PC-9 (cell line): ENCODE results near the gene GATAD1. TPM values are rescaled to one million over a fixed set of nuclear protein-coding genes. Genes with fewer than 3 reads are reported as not detected.

Source experiments
- BruUV-seq: library from RNA; stranded (reverse); fragments of 400-500 nt; replicated peaks from 2 replicates; lab custom pipeline; 2021; lab: Mats Ljungman, UMichigan
- CTCF ChIA-PET: fragments of 300-600 bp; sonication (Branson Sonifier 250); formaldehyde crosslinking; loops from one replicate; lab custom pipeline; 2022; ENCODE audit warnings: antibody characterized with exemption; lab: Charles Lee
- POLR2A ChIA-PET: fragments of 300-600 bp; sonication (Branson Sonifier 250); formaldehyde crosslinking; loops from one replicate; lab custom pipeline; 2022; ENCODE audit warnings: antibody characterized with exemption; ENCODE audit not compliant: unreplicated experiment; lab: Charles Lee
- DNase-seq, 2 experiments: peaks; one replicate each; pipeline versions ENCODE4 v3.0.0 to v3.0.0-alpha.2; 2015 to 2022; ENCODE audit warnings: mixed read lengths in 1 of 2
- H2AFZ ChIP-seq: fragments of 200-600 bp; sonication (generic); 2 replicates; pipeline ENCODE4 v1.8.1; 2017; ENCODE audit warnings: antibody characterized with exemption
- H3F3A ChIP-seq: fragments of 200-600 bp; sonication (generic); 2 replicates; pipeline ENCODE4 v1.8.1; 2017; ENCODE audit warnings: antibody characterized with exemption, mild to moderate bottlenecking, low read depth; ENCODE audit not compliant: insufficient read depth
- H3K27ac ChIP-seq: fragments of 200-600 bp; sonication (generic); 2 replicates; pipeline ENCODE4 v1.6.1; 2016; ENCODE audit warnings: mixed run types
- H3K27me3 ChIP-seq: fragments of 200-600 bp; sonication (generic); 2 replicates; pipeline ENCODE4 v1.6.1; 2016; ENCODE audit warnings: low read depth, mixed run types; ENCODE audit not compliant: insufficient read depth
- H3K36me3 ChIP-seq: fragments of 200-600 bp; sonication (generic); 2 replicates; pipeline ENCODE4 v1.6.1; 2016; ENCODE audit warnings: low read depth, mixed run types
- H3K4me1 ChIP-seq: fragments of 200-600 bp; sonication (generic); replicated peaks from 2 replicates; pipeline ENCODE4 v1.6.1; 2016; ENCODE audit warnings: mixed run types; ENCODE audit not compliant: insufficient read depth
- H3K4me2 ChIP-seq: fragments of 200-600 bp; sonication (generic); 2 replicates; pipeline ENCODE4 v1.6.1; 2017; ENCODE audit warnings: mixed run types
- H3K4me3 ChIP-seq: fragments of 200-600 bp; sonication (generic); 2 replicates; pipeline ENCODE4 v1.6.1; 2016; ENCODE audit warnings: mixed run types
- H3K79me2 ChIP-seq: fragments of 200-600 bp; sonication (generic); 2 replicates; pipeline ENCODE4 v1.6.1; 2017; ENCODE audit warnings: low read depth, mixed run types
- H3K9me2 ChIP-seq: fragments of 200-600 bp; sonication (generic); 2 replicates; pipeline ENCODE4 v1.8.1; 2017; ENCODE audit warnings: mild to moderate bottlenecking; ENCODE audit not compliant: insufficient read depth
- H3K9me3 ChIP-seq: fragments of 200-600 bp; sonication (generic); 2 replicates; pipeline ENCODE4 v1.8.1; 2016; ENCODE audit warnings: low read depth; ENCODE audit not compliant: insufficient read depth
- H4K20me1 ChIP-seq: fragments of 200-600 bp; sonication (generic); 2 replicates; pipeline ENCODE4 v1.8.1; 2017; ENCODE audit not compliant: insufficient read depth
- EZH2 ChIP-seq: fragments of 200-600 bp; sonication (generic); IDR thresholded peaks from 2 replicates; pipeline ENCODE4 v1.8.0; 2017; ENCODE audit warnings: antibody characterized with exemption, low read depth
- intact Hi-C: fragments of 100-400 bp; cut with micrococcal nuclease; formaldehyde crosslinking; loops from one replicate; pipeline ENCODE4 v1.10.0; 2022; ENCODE audit not compliant: unreplicated experiment
- total RNA-seq: library from RNA; stranded (reverse); gene quantifications from 2 replicates; pipeline ENCODE4 v1.2.3, GENCODE V29; 2021
- TF ChIP-seq, protein P1 (sequence below): fragments of 200-600 bp; sonication (generic); conservative IDR thresholded peaks from 2 replicates; pipeline ENCODE4 v1.6.1; 2017; ENCODE audit warnings: mixed run types, antibody characterized with exemption, mild to moderate bottlenecking, moderate library complexity

GATAD1 gene
- total RNA-seq, 1 experiment from 2014 or later = 39.4 TPM

DNA sequence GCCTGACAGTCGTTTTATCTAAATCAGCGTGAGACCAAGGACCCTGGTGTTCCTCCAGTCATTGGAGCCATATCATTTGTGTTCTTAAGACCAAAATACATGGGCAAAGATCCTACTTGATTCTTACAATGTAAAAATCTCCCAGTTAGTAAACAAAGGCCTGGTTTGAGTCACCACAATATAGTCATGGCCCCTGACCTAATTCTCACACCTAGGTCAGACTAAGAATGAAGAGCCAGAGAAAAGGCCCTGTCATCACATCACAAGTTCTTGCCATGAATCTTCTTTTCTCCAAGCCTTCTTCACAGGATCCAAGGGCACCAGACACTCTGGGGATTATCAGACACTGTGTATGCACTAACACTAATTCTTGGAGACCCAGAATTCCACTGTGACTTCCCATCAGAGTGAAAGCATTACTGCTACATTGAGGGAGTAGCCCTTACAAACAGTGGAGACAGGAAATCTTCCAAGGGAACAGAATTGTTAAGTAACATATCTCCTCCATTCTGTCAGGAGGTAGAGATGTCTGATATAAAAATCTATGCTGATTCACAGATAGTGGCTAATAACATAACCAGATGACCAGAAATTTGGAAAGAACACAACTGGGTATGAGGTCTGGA lies 38.1 kb downstream of the GATAD1 start:
- peaks cover 15% of the 10 kb centered on the region for H3K4me1 ChIP-seq
- H3F3A ChIP-seq = no peaks in the 10 kb centered on the region; the same call in none of the 2 replicates
- no TSS peak for BruUV-seq
- ChIA-PET CTCF (no interaction called here), POLR2A (no interaction called here)
- no peaks in the 10 kb centered on the region for H3K9me3 ChIP-seq
- H3K4me2 ChIP-seq = peak overlapping the region; percentile 47
- H3K27me3 ChIP-seq = no peaks in the 10 kb centered on the region
- TF ChIP-seq EZH2 = no peak
- TF ChIP-seq, protein P1, sequence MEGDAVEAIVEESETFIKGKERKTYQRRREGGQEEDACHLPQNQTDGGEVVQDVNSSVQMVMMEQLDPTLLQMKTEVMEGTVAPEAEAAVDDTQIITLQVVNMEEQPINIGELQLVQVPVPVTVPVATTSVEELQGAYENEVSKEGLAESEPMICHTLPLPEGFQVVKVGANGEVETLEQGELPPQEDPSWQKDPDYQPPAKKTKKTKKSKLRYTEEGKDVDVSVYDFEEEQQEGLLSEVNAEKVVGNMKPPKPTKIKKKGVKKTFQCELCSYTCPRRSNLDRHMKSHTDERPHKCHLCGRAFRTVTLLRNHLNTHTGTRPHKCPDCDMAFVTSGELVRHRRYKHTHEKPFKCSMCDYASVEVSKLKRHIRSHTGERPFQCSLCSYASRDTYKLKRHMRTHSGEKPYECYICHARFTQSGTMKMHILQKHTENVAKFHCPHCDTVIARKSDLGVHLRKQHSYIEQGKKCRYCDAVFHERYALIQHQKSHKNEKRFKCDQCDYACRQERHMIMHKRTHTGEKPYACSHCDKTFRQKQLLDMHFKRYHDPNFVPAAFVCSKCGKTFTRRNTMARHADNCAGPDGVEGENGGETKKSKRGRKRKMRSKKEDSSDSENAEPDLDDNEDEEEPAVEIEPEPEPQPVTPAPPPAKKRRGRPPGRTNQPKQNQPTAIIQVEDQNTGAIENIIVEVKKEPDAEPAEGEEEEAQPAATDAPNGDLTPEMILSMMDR = no peak
- H3K27ac ChIP-seq = peak overlapping the region; percentile 69
- intact Hi-C loops = no loop called here
- no peaks in the 10 kb centered on the region for H3K9me2 ChIP-seq
- no peak overlapping the region; the same call in 1 of the 2 replicates for H2AFZ ChIP-seq
- H3K79me2 ChIP-seq = no peaks in the 10 kb centered on the region
- no peaks in the 10 kb centered on the region for H4K20me1 ChIP-seq
- peak in 1 of 2 experiments; percentile 46 for DNase-seq
- no peak overlapping the region for H3K4me3 ChIP-seq
- peaks cover 18% of the 10 kb centered on the region for H3K36me3 ChIP-seq

DNA sequence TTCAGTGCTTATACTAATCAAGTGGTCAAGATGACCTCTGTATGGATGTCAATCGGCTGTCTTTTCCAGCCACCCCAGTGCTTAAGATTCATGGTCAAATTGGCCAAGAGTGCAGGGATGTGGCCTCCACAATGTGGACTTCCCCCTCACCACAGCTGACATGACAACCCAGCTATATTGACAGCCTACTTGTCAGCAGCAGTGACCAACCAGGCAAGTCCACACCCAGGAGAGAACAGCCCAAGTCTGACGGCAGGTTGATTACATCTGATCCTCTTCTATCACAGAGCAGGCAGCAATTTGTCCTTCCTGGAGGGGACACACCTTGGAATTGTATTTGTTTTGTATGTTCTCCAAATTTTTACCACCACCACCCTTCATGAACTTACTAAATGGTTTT lies 38.7 kb downstream of the GATAD1 start:
- Histone ChIP-seq H2AFZ (no peak overlapping the region), H3K36me3 (peaks cover 18% of the 10 kb centered on the region), H3K9me2 (no peaks in the 10 kb centered on the region), H3K27ac (peak overlapping the region; percentile 69), H3F3A (no peaks in the 10 kb centered on the region; the same call in none of the 2 replicates), H3K9me3 (no peaks in the 10 kb centered on the region), H3K4me2 (no peak overlapping the region; the same call in 1 of the 2 replicates), H3K79me2 (no peaks in the 10 kb centered on the region), H3K4me1 (peaks cover 15% of the 10 kb centered on the region), H4K20me1 (no peaks in the 10 kb centered on the region), H3K27me3 (no peaks in the 10 kb centered on the region), H3K4me3 (no peak overlapping the region)
- DNase-seq = no peak
- ChIA-PET POLR2A (no interaction called here), CTCF (no interaction called here)
- intact Hi-C loops = no loop called here
- BruUV-seq = no TSS peak
- TF ChIP-seq EZH2 = no peak
- TF ChIP-seq, protein P1 = no peak

DNA sequence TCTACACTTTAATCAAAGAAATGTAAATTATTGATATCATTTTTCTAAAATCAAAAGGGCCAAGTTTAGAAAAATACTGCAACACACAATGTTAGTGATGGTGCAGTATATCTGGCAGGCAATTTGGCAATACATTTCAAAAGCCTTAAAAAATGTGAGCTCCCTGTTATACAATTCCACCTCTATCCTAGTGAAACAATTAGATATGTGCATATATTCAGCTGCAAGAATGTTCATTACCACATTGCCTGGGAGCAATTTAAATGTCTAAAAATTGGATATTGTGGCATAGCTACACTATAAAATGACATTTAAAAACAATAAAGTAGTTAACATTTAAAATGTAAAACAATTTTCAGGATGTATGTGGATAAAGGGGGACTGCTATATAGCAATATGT lies 40.5 kb downstream of the GATAD1 start:
- CTCF ChIA-PET = no interaction called here
- H4K20me1 ChIP-seq = no peaks in the 10 kb centered on the region

More for the DNA sequence above, 40.5 kb downstream of the GATAD1 start:
- no peak for DNase-seq
- TF ChIP-seq EZH2 = no peak
- TF ChIP-seq, protein P1 = no peak
- Histone ChIP-seq H3F3A (no peaks in the 10 kb centered on the region; the same call in none of the 2 replicates), H3K79me2 (no peaks in the 10 kb centered on the region), H3K9me2 (no peaks in the 10 kb centered on the region), H3K36me3 (peaks cover 18% of the 10 kb centered on the region), H3K4me3 (no peak overlapping the region), H2AFZ (no peak overlapping the region), H3K9me3 (no peaks in the 10 kb centered on the region), H3K4me1 (peaks cover 15% of the 10 kb centered on the region), H3K27ac (no peak overlapping the region), H3K4me2 (no peak overlapping the region), H3K27me3 (no peaks in the 10 kb centered on the region)
- intact Hi-C loops = no loop called here
- POLR2A ChIA-PET = no interaction called here
- no TSS peak for BruUV-seq
